PC-3 (cell line): ENCODE results near the gene METTL26. TPM values are rescaled to one million over a fixed set of nuclear protein-coding genes. Genes with fewer than 3 reads are reported as not detected.

Experiments
- ATAC-seq: fragments of 200-7000 bp; cut with Tn5 transposase; 2 replicates; pipeline ENCODE4 v1.9.1; 2020; ENCODE audit warnings: mild to moderate bottlenecking, moderate library complexity
- BruUV-seq: library from RNA; stranded (reverse); fragments of 400-500 nt; replicated peaks from 2 replicates; lab custom pipeline; 2021; lab: Mats Ljungman, UMichigan
- CTCF ChIA-PET: fragments of 300-600 bp; sonication (Branson Sonifier 250); formaldehyde crosslinking; loops from one replicate; lab custom pipeline; 2022; ENCODE audit warnings: antibody characterized with exemption; lab: Charles Lee
- POLR2A ChIA-PET: fragments of 300-600 bp; sonication (Branson Sonifier 250); formaldehyde crosslinking; loops from one replicate; lab custom pipeline; 2022; ENCODE audit warnings: antibody characterized with exemption; ENCODE audit not compliant: unreplicated experiment; lab: Charles Lee
- DNase-seq: peaks from one replicate; pipeline ENCODE4 v3.0.0-alpha.2; 2015
- H2AFZ ChIP-seq: fragments of 300-600 bp; sonication (generic); 2 replicates; pipeline ENCODE4 v1.6.0; 2016; ENCODE audit warnings: antibody characterized with exemption, low read length
- H3F3A ChIP-seq: fragments of 300-600 bp; sonication (generic); one replicate; pipeline ENCODE4 v1.6.0; 2017; ENCODE audit warnings: antibody characterized with exemption, low read length, control low read depth, mild to moderate bottlenecking; ENCODE audit not compliant: unreplicated experiment
- H3K27ac ChIP-seq: fragments of 300-600 bp; sonication (generic); 2 replicates; pipeline ENCODE4 v1.5.1; 2016; ENCODE audit warnings: mild to moderate bottlenecking, low read length
- H3K27me3 ChIP-seq: fragments of 300-600 bp; sonication (generic); 2 replicates; pipeline ENCODE4 v1.6.1; 2016; ENCODE audit warnings: low read length, mixed read lengths
- H3K36me3 ChIP-seq: fragments of 300-600 bp; sonication (generic); 2 replicates; pipeline ENCODE4 v1.6.1; 2016; ENCODE audit warnings: low read depth, mixed run types, low read length, mixed read lengths
- H3K4me1 ChIP-seq: fragments of 300-600 bp; sonication (generic); 2 replicates; pipeline ENCODE4 v1.5.1; 2016; ENCODE audit warnings: low read length; ENCODE audit not compliant: insufficient read depth
- H3K4me2 ChIP-seq: fragments of 300-600 bp; sonication (generic); 2 replicates; pipeline ENCODE4 v1.6.0; 2016; ENCODE audit warnings: low read length
- H3K4me3 ChIP-seq: fragments of 300-600 bp; sonication (generic); 2 replicates; pipeline ENCODE4 v1.5.1; 2016; ENCODE audit warnings: mild to moderate bottlenecking, low read length, mixed read lengths
- H3K79me2 ChIP-seq: fragments of 300-600 bp; sonication (generic); 2 replicates; pipeline ENCODE4 v1.6.1; 2017; ENCODE audit warnings: low read length, mixed read lengths
- H3K9ac ChIP-seq: fragments of 300-600 bp; sonication (generic); 2 replicates; pipeline ENCODE4 v1.6.0; 2016; ENCODE audit warnings: mild to moderate bottlenecking, low read length
- H3K9me2 ChIP-seq: fragments of 300-600 bp; sonication (generic); replicated peaks from 2 replicates; pipeline ENCODE4 v1.6.1; 2016; ENCODE audit warnings: mixed run types, low read length, mixed read lengths
- H3K9me3 ChIP-seq: fragments of 300-600 bp; sonication (generic); 2 replicates; pipeline ENCODE4 v1.6.1; 2016; ENCODE audit warnings: low read length, mixed read lengths
- H4K20me1 ChIP-seq: fragments of 300-600 bp; sonication (generic); 2 replicates; pipeline ENCODE4 v1.6.1; 2016; ENCODE audit warnings: low read length, mixed read lengths
- CTCF ChIP-seq: fragments of 300-600 bp; sonication (generic); conservative IDR thresholded peaks from 2 replicates; pipeline ENCODE4 v1.5.1; 2017; ENCODE audit warnings: antibody characterized with exemption, low read depth, mild to moderate bottlenecking, low read length
- EZH2 ChIP-seq: fragments of 300-600 bp; sonication (generic); IDR thresholded peaks from one replicate; pipeline ENCODE4 v1.6.1; 2017; ENCODE audit warnings: antibody characterized with exemption, mild to moderate bottlenecking, low read length; ENCODE audit not compliant: unreplicated experiment
- EZH2phosphoT487 ChIP-seq: fragments of 300-600 bp; sonication (generic); IDR thresholded peaks from 2 replicates; pipeline ENCODE4 v1.6.1; 2018; ENCODE audit warnings: mild to moderate bottlenecking, antibody characterized with exemption, low read length, borderline replicate concordance
- intact Hi-C: fragments of 100-400 bp; cut with micrococcal nuclease; formaldehyde crosslinking; loops from 2 replicates; pipeline ENCODE4 v1.9.0; 2023
- total RNA-seq: library from RNA; depleted of rRNA; stranded (reverse); fragments of >200 nt; gene quantifications from 2 replicates; pipeline ENCODE4 v1.2.3, GENCODE V29; 2014

The METTL26 gene
- total RNA-seq, 1 experiment from 2014 or later, result 179 TPM

GRCh38 chr16:670485-671352, 34.6 kb upstream of the METTL26 start:
- ATAC-seq (no peak), DNase-seq (no peak)
- H3K9me3 ChIP-seq, result no peaks in the 10 kb centered on the region
- H3K9me2 ChIP-seq, result no peaks in the 10 kb centered on the region
- no peaks in the 10 kb centered on the region for H3F3A ChIP-seq
- no peak for TF ChIP-seq EZH2phosphoT487
- TF ChIP-seq EZH2, result no peak
- TF ChIP-seq CTCF, result no peak
- intact Hi-C loops, result no loop called here
- H4K20me1 ChIP-seq, result no peaks in the 10 kb centered on the region
- ChIA-PET POLR2A (no interaction called here), CTCF (no interaction called here)
- H3K79me2 ChIP-seq, result peaks cover 22% of the 10 kb centered on the region
- no peaks in the 10 kb centered on the region for H3K4me1 ChIP-seq
- H3K4me2 ChIP-seq, result no peak overlapping the region
- peaks cover 6% of the 10 kb centered on the region; the same call in 1 of the 2 replicates for H3K36me3 ChIP-seq
- no peak overlapping the region for H3K9ac ChIP-seq
- no peak overlapping the region for H3K27ac ChIP-seq
- no peak overlapping the region for H2AFZ ChIP-seq
- BruUV-seq, result no TSS peak
- H3K4me3 ChIP-seq, result no peak overlapping the region
- no peaks in the 10 kb centered on the region for H3K27me3 ChIP-seq

- no peaks in the 10 kb centered on the region for H3F3A ChIP-seq
- no peak for DNase-seq
- H3K9ac ChIP-seq, result no peak overlapping the region
- H3K4me2 ChIP-seq, result peak overlapping the region; percentile 90
- H3K4me1 ChIP-seq, result no peaks in the 10 kb centered on the region
- peak overlapping the region; percentile 82; the same call in 1 of the 2 replicates for H3K4me3 ChIP-seq
- no peaks in the 10 kb centered on the region for H3K27me3 ChIP-seq
- H3K36me3 ChIP-seq, result peaks cover 6% of the 10 kb centered on the region; the same call in 1 of the 2 replicates
- intact Hi-C loops, result no loop called here
- H4K20me1 ChIP-seq, result no peaks in the 10 kb centered on the region
- no peak for ATAC-seq
- TF ChIP-seq CTCF (no peak), EZH2phosphoT487 (no peak), EZH2 (no peak)
- no peaks in the 10 kb centered on the region for H3K9me2 ChIP-seq
- H3K9me3 ChIP-seq, result no peaks in the 10 kb centered on the region
- peaks cover 22% of the 10 kb centered on the region for H3K79me2 ChIP-seq
- ChIA-PET CTCF (no interaction called here), POLR2A (no interaction called here)
- no peak overlapping the region for H3K27ac ChIP-seq
- no peak overlapping the region for H2AFZ ChIP-seq
- BruUV-seq, result no TSS peak
Measured at GRCh38 chr16:669666-670065, 33.6 kb upstream of the METTL26 start.
